K562 (cell line): ENCODE data around the gene TMEM167A. TPM values are rescaled to one million over a fixed set of nuclear protein-coding genes. Genes with fewer than 3 reads are reported as not detected.

Experiments
- ATAC-seq: fragments of 200-7000 bp; cut with Tn5 transposase; 3 replicates; pipeline ENCODE4 v1.9.1; 2020; ENCODE audit warnings: moderate library complexity
- BruUV-seq: library from RNA; stranded (reverse); fragments of 400-500 nt; replicated peaks from 2 replicates; lab custom pipeline; 2021; lab: Mats Ljungman, UMichigan
- CTCF ChIA-PET: fragments of 300-600 bp; formaldehyde crosslinking; extraction: SDS; loops from one replicate; lab custom pipeline; 2021; ENCODE audit warnings: low intra/inter-chr PET ratio; lab: Yijun Ruan, JAX
- POLR2A ChIA-PET: fragments of 300-600, 350-650 bp; sonication (Branson Sonifier 250); formaldehyde crosslinking; extraction: SDS; loops from one replicate; lab custom pipeline; 2021; ENCODE audit warnings: antibody characterized with exemption, inconsistent platforms; lab: Yijun Ruan, JAX
- DNase-seq, 4 experiments: peaks; one replicate each; pipeline versions ENCODE4 v3.0.0 to v3.0.0-alpha.2; 2011 to 2018; ENCODE audit warnings: low spot score in 3 of 4, mixed read lengths in 3 of 4; ENCODE audit errors: extremely low read depth in 1 of 4
- FAIRE-seq: peaks from 2 replicates; lab custom pipeline; 2011; peaks lifted over from hg19 to GRCh38; lab: Jason Lieb, UNC
- H2AFZ ChIP-seq: 2 replicates; pipeline ENCODE4 v1.6.0; 2011; ENCODE audit warnings: low read depth, low read length, control low read depth, inconsistent platforms
- H3K27ac ChIP-seq: fragments of 200-600 bp; 3 replicates; pipeline ENCODE4 v1.8.0; 2011; ENCODE audit warnings: low read depth, mild to moderate bottlenecking, control low read depth, inconsistent platforms, low read length, moderate library complexity, mixed read lengths; ENCODE audit errors: extremely low read depth
- H3K27me3 ChIP-seq, 2 experiments: fragments of 300-600 bp in 1 of 2; 2 replicates in 1 of 2; 3 replicates in 1 of 2; pipeline versions ENCODE4 v1.6.0 to v1.8.0; 2011; ENCODE audit warnings: inconsistent platforms in 2 of 2, low read length in 2 of 2, mild to moderate bottlenecking in 1 of 2, mixed read lengths in 1 of 2, moderate library complexity in 1 of 2; ENCODE audit not compliant: control insufficient read depth in 2 of 2, insufficient read depth in 2 of 2
- H3K36me3 ChIP-seq: fragments of 300-600 bp; 3 replicates; pipeline ENCODE4 v1.8.0; 2011; ENCODE audit warnings: mild to moderate bottlenecking, low read length, inconsistent platforms; ENCODE audit not compliant: control insufficient read depth, insufficient read depth
- H3K4me1 ChIP-seq, 2 experiments: fragments of 200-600 bp in 1 of 2; replicated peaks in 1 of 2; 2 replicates in 1 of 2; 3 replicates in 1 of 2; pipeline versions ENCODE4 v1.5.1 to v1.8.0; 2011; ENCODE audit warnings: inconsistent platforms in 2 of 2, low read length in 2 of 2, mild to moderate bottlenecking in 1 of 2, mixed read lengths in 1 of 2, moderate library complexity in 1 of 2; ENCODE audit not compliant: control insufficient read depth in 2 of 2, insufficient read depth in 2 of 2
- H3K4me2 ChIP-seq: 2 replicates; pipeline ENCODE4 v1.6.1; 2011; ENCODE audit warnings: low read length, control low read depth, inconsistent platforms, mixed read lengths; ENCODE audit not compliant: insufficient read depth
- H3K4me3 ChIP-seq: fragments of 200-600 bp; sonication (generic), shearing (Covaris generic); 2 replicates; pipeline ENCODE4 v1.5.1; 2016; ENCODE audit warnings: control low read depth, inconsistent platforms
- H3K79me2 ChIP-seq: fragments of 200-600 bp; 3 replicates; pipeline ENCODE4 v1.8.0; 2011; ENCODE audit warnings: low read length, inconsistent platforms; ENCODE audit not compliant: control insufficient read depth, insufficient read depth
- H3K9ac ChIP-seq, 2 experiments: 2 replicates each; pipeline versions ENCODE4 v1.6.0 to v1.6.1; 2011; ENCODE audit warnings: low read depth in 2 of 2, low read length in 2 of 2, control low read depth in 1 of 2, inconsistent platforms in 1 of 2, mild to moderate bottlenecking in 1 of 2, mixed read lengths in 1 of 2; ENCODE audit not compliant: insufficient read depth in 1 of 2
- H3K9me1 ChIP-seq: one replicate; pipeline ENCODE4 v1.6.0; 2011; ENCODE audit warnings: inconsistent platforms, mild to moderate bottlenecking, low read length, moderate library complexity; ENCODE audit not compliant: control insufficient read depth, insufficient read depth
- H3K9me3 ChIP-seq: replicated peaks from 2 replicates; pipeline ENCODE4 v1.5.1; 2011; ENCODE audit warnings: low read depth, low read length, inconsistent platforms; ENCODE audit not compliant: control insufficient read depth, insufficient read depth
- H4K20me1 ChIP-seq: replicated peaks from 2 replicates; pipeline ENCODE4 v1.6.1; 2011; ENCODE audit warnings: low read length, inconsistent platforms, mixed read lengths; ENCODE audit not compliant: control insufficient read depth, insufficient read depth
- CAMTA2 ChIP-seq: fragments of 250-450 bp; sonication (Bioruptor Pico); conservative IDR thresholded peaks from 2 replicates; pipeline ENCODE4 v1.5.1; 2022
- CBX3 ChIP-seq, 2 experiments: IDR thresholded peaks; 1 replicate in 1 of 2; 2 replicates in 1 of 2; pipeline ENCODE4 v1.6.1; 2012; ENCODE audit warnings: inconsistent platforms in 2 of 2, low read length in 2 of 2, borderline replicate concordance in 1 of 2, control low read depth in 1 of 2
- CEBPB ChIP-seq: fragments of 450-650 bp; IDR thresholded peaks from 2 replicates; pipeline ENCODE4 v1.6.1; 2016; ENCODE audit warnings: missing genetic modification characterization, missing compliant biosample characterization
- EP400 ChIP-seq: fragments of 450-650 bp; IDR thresholded peaks from 2 replicates; pipeline ENCODE4 v1.6.1; 2017; ENCODE audit warnings: antibody characterized with exemption, mild to moderate bottlenecking, moderate library complexity
- FOXM1 ChIP-seq, 2 experiments: fragments of 450-650 bp in 1 of 2; sonication (generic) in 1 of 2; formaldehyde crosslinking in 1 of 2; IDR thresholded peaks; 2 replicates each; pipeline versions ENCODE4 v1.6.1 to v1.9.0; 2017 to 2022; ENCODE audit warnings: low read depth in 2 of 2, mild to moderate bottlenecking in 2 of 2, missing genetic modification reagents in 1 of 2, moderate library complexity in 1 of 2
- MTA1 ChIP-seq: fragments of 450-650 bp; IDR thresholded peaks from 2 replicates; pipeline ENCODE4 v1.6.1; 2017; ENCODE audit warnings: borderline replicate concordance
- MTA2 ChIP-seq: fragments of 450-650 bp; IDR thresholded peaks from 2 replicates; pipeline ENCODE4 v1.6.1; 2016; ENCODE audit warnings: low read depth
- PHB ChIP-seq: fragments of 250-450 bp; sonication (Bioruptor Pico); IDR thresholded peaks from 2 replicates; pipeline ENCODE4 v1.5.0; 2021
- RAD51 ChIP-seq: fragments of 450-650 bp; IDR thresholded peaks from 2 replicates; pipeline ENCODE4 v1.7.1; 2016; ENCODE audit warnings: low read depth, mild to moderate bottlenecking, borderline replicate concordance
- SAP30 ChIP-seq: fragments of 200-600 bp; sonication (generic); IDR thresholded peaks from 2 replicates; pipeline ENCODE4 v1.6.1; 2012; ENCODE audit warnings: borderline replicate concordance, low read depth, mild to moderate bottlenecking, moderate library complexity, low read length, control low read depth, inconsistent platforms; ENCODE audit not compliant: insufficient read depth, poor library complexity, severe bottlenecking
- ZBTB1 ChIP-seq: sonication (generic); formaldehyde crosslinking; IDR thresholded peaks from 2 replicates; pipeline ENCODE4 v1.8.1; 2023; ENCODE audit warnings: missing genetic modification reagents, low read depth, mild to moderate bottlenecking, borderline replicate concordance
- ZNF197 ChIP-seq: fragments of 200-800 bp; sonication (Bioruptor generic); IDR thresholded peaks from 2 replicates; pipeline ENCODE4 v1.6.1; 2016; ENCODE audit warnings: low read depth, missing genetic modification characterization, missing compliant biosample characterization
- ZNF217 ChIP-seq: sonication (generic); formaldehyde crosslinking; IDR thresholded peaks from 2 replicates; pipeline ENCODE4 v1.8.0; 2022; ENCODE audit warnings: mild to moderate bottlenecking, missing genetic modification reagents
- ZNF274 ChIP-seq: IDR thresholded peaks from 2 replicates; pipeline ENCODE4 v1.6.1; 2011; ENCODE audit warnings: low read depth, mild to moderate bottlenecking, low read length, moderate library complexity, borderline replicate concordance
- ZNF431 ChIP-seq: sonication (generic); formaldehyde crosslinking; IDR thresholded peaks from 2 replicates; pipeline ENCODE4 v1.8.0; 2022; ENCODE audit warnings: mild to moderate bottlenecking, missing genetic modification reagents
- ZNF696 ChIP-seq: fragments of 250-450 bp; sonication (Bioruptor Pico); conservative IDR thresholded peaks from 2 replicates; pipeline ENCODE4 v1.4.0; 2020; ENCODE audit warnings: mild to moderate bottlenecking, moderate library complexity
- ZNF75A ChIP-seq: fragments of 450-650 bp; formaldehyde crosslinking; IDR thresholded peaks from 2 replicates; pipeline ENCODE4 v1.4.0; 2020; ENCODE audit warnings: mild to moderate bottlenecking
- ZZZ3 ChIP-seq: fragments of 450-650 bp; IDR thresholded peaks from 2 replicates; pipeline ENCODE4 v1.6.1; 2016; ENCODE audit warnings: antibody characterized with exemption, mild to moderate bottlenecking, moderate library complexity
- WGBS: fragments of 100-300 bp; shearing (Covaris generic); methylation state at CpG from one replicate; pipeline ENCODE4 v1.1.6; 2016; ENCODE audit warnings: low coverage, mixed read lengths; ENCODE audit not compliant: insufficient coverage; ENCODE audit errors: missing lambda C conversion rate; 5-methylcytosine and 5-hydroxymethylcytosine counted together
- in situ Hi-C: fragments of 300-500 bp; cut with MboI; formaldehyde crosslinking; loops from 4 replicates; pipeline ENCODE4 v1.15.0; 2018; ENCODE audit warnings: inconsistent platforms, mixed read lengths
- intact Hi-C: fragments of 100-400 bp; cut with micrococcal nuclease; formaldehyde crosslinking; loops from 2 replicates; pipeline ENCODE4 v1.14.2; 2022
- polyA plus RNA-seq, 8 experiments: library from polyadenylated mRNA; depleted of rRNA in 4 of 8; stranded (reverse) in 5 of 8; unstranded in 3 of 8; fragments of >200 nt; fragmentation: Nextera tagmentation in 2 of 8; fragmentation: Illumina TruSeq in 1 of 8; extraction: Ambion mirVana in 2 of 8; extraction: Trizol in 1 of 8; gene quantifications; 2 replicates each; pipeline versions ENCODE4 v1.2.1 to v1.2.3, GENCODE V29; 2011 to 2014; ENCODE audit warnings: inconsistent platforms in 1 of 8, missing spikeins in 1 of 8
- total RNA-seq, 7 experiments: library from RNA; depleted of rRNA in 6 of 7; stranded (reverse); fragments of >200 nt in 6 of 7; fragmentation: Illumina TruSeq in 2 of 7; extraction: Trizol in 2 of 7; gene quantifications; 2 replicates each; pipeline versions ENCODE4 v1.2.1 to v1.2.3, GENCODE V29; 2011 to 2021; ENCODE audit warnings: low replicate concordance in 1 of 7
- TF ChIP-seq, protein P1 (sequence below): sonication (generic); formaldehyde crosslinking; IDR thresholded peaks from 2 replicates; pipeline ENCODE4 v1.5.0; 2020; ENCODE audit warnings: missing genetic modification reagents
- TF ChIP-seq, protein P2 (sequence below): sonication (generic); formaldehyde crosslinking; IDR thresholded peaks from 2 replicates; pipeline ENCODE4 v1.9.0; 2022; ENCODE audit warnings: mild to moderate bottlenecking, missing genetic modification reagents
- TF ChIP-seq, protein P3 (sequence below), 2 experiments: fragments of 200-800 bp in 1 of 2; sonication (Bioruptor generic) in 1 of 2; sonication (generic) in 1 of 2; formaldehyde crosslinking in 1 of 2; IDR thresholded peaks in 1 of 2; conservative IDR thresholded peaks in 1 of 2; 2 replicates each; pipeline versions ENCODE4 v1.5.0 to v1.6.1; 2016 to 2020; ENCODE audit warnings: missing compliant biosample characterization in 1 of 2, missing genetic modification characterization in 1 of 2, missing genetic modification reagents in 1 of 2

TMEM167A gene
- total and polyA plus RNA-seq, 9 of the 15 experiments (the other 6 are each of a cell fraction or from before 2014, with no cell fraction given), result 35.3 to 458 (median 110) TPM

DNA sequence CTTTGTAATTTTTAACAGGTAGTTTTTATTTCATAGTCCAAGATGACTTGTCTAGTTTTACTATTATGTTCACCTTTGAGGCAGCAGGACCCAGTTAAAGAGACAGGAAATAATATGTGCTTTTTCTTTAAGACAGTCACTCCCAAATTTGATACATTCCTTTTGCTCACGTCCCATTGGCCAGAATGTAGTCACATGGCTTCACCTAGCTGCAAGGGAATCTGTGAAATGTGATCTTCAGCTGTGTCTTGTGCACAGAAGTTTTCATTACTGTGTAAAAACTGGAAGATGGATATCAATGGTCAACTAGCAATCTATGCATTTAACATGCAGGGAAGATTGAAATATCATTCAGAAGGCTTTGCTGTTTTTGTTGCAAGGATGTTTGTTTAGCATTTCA, 41.3 kb upstream of the TMEM167A start:
- H3K36me3 ChIP-seq, result no peaks in the 10 kb centered on the region
- intact Hi-C loops (no loop called here), in situ Hi-C loops (no loop called here)
- no peaks in the 10 kb centered on the region for H3K4me1 ChIP-seq
- TF ChIP-seq, protein P1, sequence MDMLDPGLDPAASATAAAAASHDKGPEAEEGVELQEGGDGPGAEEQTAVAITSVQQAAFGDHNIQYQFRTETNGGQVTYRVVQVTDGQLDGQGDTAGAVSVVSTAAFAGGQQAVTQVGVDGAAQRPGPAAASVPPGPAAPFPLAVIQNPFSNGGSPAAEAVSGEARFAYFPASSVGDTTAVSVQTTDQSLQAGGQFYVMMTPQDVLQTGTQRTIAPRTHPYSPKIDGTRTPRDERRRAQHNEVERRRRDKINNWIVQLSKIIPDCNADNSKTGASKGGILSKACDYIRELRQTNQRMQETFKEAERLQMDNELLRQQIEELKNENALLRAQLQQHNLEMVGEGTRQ (CRISPR knock-in tag), result peak; percentile 44
- TF ChIP-seq MTA2 (no peak), EP400 (no peak), ZZZ3 (no peak), PHB (CRISPR knock-in tag) (no peak), ZNF197 (no peak), ZNF75A (no peak), ZNF217 (CRISPR knock-in tag) (no peak), ZNF431 (no peak), ZNF274 (no peak), SAP30 (no peak), MTA1 (no peak), RAD51 (peak; percentile 29; the same call in 1 of the 2 replicates), ZBTB1 (CRISPR knock-in tag) (no peak), CEBPB (no peak), CAMTA2 (CRISPR knock-in tag) (no peak), ZNF696 (CRISPR knock-in tag) (no peak), CBX3 (IDR thresholded peaks at IDR 0.05; ENCODE audit: borderline replicate concordance in 1 of 2, low read length in 2 of 2) (peak in 1 of 2 experiments; percentile 87; a peak in 2 of 3 replicates), FOXM1 (IDR thresholded peaks at IDR 0.05; ENCODE audit: low read depth) (no peak), FOXM1 (CRISPR knock-in tag; IDR thresholded peaks at IDR 0.05; ENCODE audit: low read depth) (no peak)
- TF ChIP-seq, protein P2, sequence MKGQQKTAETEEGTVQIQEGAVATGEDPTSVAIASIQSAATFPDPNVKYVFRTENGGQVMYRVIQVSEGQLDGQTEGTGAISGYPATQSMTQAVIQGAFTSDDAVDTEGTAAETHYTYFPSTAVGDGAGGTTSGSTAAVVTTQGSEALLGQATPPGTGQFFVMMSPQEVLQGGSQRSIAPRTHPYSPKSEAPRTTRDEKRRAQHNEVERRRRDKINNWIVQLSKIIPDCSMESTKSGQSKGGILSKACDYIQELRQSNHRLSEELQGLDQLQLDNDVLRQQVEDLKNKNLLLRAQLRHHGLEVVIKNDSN (CRISPR knock-in tag), result peak; percentile 74
- TF ChIP-seq, protein P3, sequence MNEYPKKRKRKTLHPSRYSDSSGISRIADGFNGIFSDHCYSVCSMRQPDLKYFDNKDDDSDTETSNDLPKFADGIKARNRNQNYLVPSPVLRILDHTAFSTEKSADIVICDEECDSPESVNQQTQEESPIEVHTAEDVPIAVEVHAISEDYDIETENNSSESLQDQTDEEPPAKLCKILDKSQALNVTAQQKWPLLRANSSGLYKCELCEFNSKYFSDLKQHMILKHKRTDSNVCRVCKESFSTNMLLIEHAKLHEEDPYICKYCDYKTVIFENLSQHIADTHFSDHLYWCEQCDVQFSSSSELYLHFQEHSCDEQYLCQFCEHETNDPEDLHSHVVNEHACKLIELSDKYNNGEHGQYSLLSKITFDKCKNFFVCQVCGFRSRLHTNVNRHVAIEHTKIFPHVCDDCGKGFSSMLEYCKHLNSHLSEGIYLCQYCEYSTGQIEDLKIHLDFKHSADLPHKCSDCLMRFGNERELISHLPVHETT (CRISPR knock-in tag; conservative IDR thresholded peaks at IDR 0.05 in 1 of 2, IDR thresholded peaks at IDR 0.05 in 1 of 2), result no peak
- H3K27ac ChIP-seq, result no peak overlapping the region
- WGBS, result 71% methylated on average over 1 of the region's 1 CpG
- CTCF ChIA-PET, result no interaction called here
- H3K9me1 ChIP-seq, result no peaks in the 10 kb centered on the region
- no peaks in the 10 kb centered on the region for H3K79me2 ChIP-seq
- ATAC-seq (no peak), DNase-seq (peak in 2 of 4 experiments; percentile 27 to 35), FAIRE-seq (no peak)
- no peak overlapping the region for H2AFZ ChIP-seq
- BruUV-seq, result no TSS peak
- H3K9ac ChIP-seq, result no peak overlapping the region
- POLR2A ChIA-PET, result no interaction called here
- H4K20me1 ChIP-seq, result no peaks in the 10 kb centered on the region
- H3K4me2 ChIP-seq, result no peak overlapping the region
- no peaks in the 10 kb centered on the region for H3K9me3 ChIP-seq
- H3K27me3 ChIP-seq, result no peaks in the 10 kb centered on the region
- no peak overlapping the region for H3K4me3 ChIP-seq
